HG03039 (cell line): ENCODE results near the gene ADAMTS10.
"Not testable (repeated sequence)": the region's sequence is repeated elsewhere in the genome, so short reads cannot be mapped to it uniquely, and the experiment has no call there.

Source experiments
- ATAC-seq: cut with Tn5 transposase; IDR thresholded peaks from one replicate; pipeline ENCODE4 v1.9.1; 2021; ENCODE audit warnings: mild to moderate bottlenecking, moderate library complexity; ENCODE audit not compliant: unreplicated experiment

The ADAMTS10 gene

GRCh38 chr19:8566855-8567254, 43.7 kb downstream of the ADAMTS10 start:
- ATAC-seq: no peak

- ATAC-seq: not testable (repeated sequence)
These were observed 45.6 kb downstream of the ADAMTS10 start for GRCh38 chr19:8564866-8565265.

- no peak for ATAC-seq
These were observed 49.3 kb downstream of the ADAMTS10 start for GRCh38 chr19:8561075-8561764.

GRCh38 chr19:8558325-8558724, 52.2 kb downstream of the ADAMTS10 start:
- no peak for ATAC-seq

- no peak for ATAC-seq
These were observed 52.8 kb downstream of the ADAMTS10 start for GRCh38 chr19:8557642-8558238.

GRCh38 chr19:8553729-8554128, 56.8 kb downstream of the ADAMTS10 start:
- ATAC-seq: not testable (repeated sequence)

- no peak for ATAC-seq
These were observed 57.7 kb downstream of the ADAMTS10 start for GRCh38 chr19:8552810-8553209.

GRCh38 chr19:8550070-8550469, 60.4 kb downstream of the ADAMTS10 start:
- ATAC-seq: no peak

- no peak for ATAC-seq
These were observed 64.8 kb downstream of the ADAMTS10 start for GRCh38 chr19:8545743-8546142.

GRCh38 chr19:8544168-8544567, 66.3 kb downstream of the ADAMTS10 start:
- no peak for ATAC-seq

GRCh38 chr19:8539621-8540149, 70.8 kb downstream of the ADAMTS10 start:
- ATAC-seq: no peak

- ATAC-seq: no peak
These were observed 73.4 kb downstream of the ADAMTS10 start for GRCh38 chr19:8537099-8537498.

GRCh38 chr19:8536282-8536681, 74.2 kb downstream of the ADAMTS10 start:
- no peak for ATAC-seq

- ATAC-seq: no peak
These were observed 78.3 kb downstream of the ADAMTS10 start for GRCh38 chr19:8532225-8532624.

- no peak for ATAC-seq
These were observed 79.0 kb downstream of the ADAMTS10 start for GRCh38 chr19:8531470-8531869.
